ENCODE results near the gene FSIP2. TPM values are rescaled to one million over a fixed set of nuclear protein-coding genes. Genes with fewer than 3 reads are reported as not detected.

Gene FSIP2
- total and polyA plus RNA-seq, 2 donors (not counting 3 experiments of a cell fraction or from before 2014, with no cell fraction given) = 0.04 to 0.24 TPM

DNA sequence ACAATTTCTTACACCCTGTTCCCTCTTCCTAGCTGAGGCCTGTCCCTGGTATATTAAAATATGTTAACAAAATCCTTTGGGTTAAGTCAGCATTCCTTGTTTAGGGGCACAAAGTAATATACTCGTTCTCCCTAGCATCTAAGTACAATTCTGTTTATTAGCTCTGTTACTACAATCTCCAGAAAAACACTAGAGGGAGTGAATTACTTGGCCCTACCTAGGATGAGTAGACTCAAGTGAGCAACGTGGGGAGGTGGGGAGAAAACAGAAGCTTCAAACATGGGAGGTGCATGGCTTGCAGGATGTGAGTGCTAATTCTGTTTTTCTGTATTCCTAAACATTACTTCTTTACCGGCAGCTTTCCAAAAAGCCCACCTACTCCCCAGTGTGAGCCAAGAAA lies 89.7 kb downstream of the FSIP2 start:
- Histone ChIP-seq H3K36me3 (ENCODE audit: control insufficient read depth in 2 of 2, extremely low read depth in 1 of 2, insufficient read depth in 2 of 2, low read length in 2 of 2) (no peaks in the 10 kb centered on the region), H3K79me2 (ENCODE audit: control insufficient read depth, insufficient read depth, low read length) (no peaks in the 10 kb centered on the region), H3K9me1 (replicated peaks; ENCODE audit: control insufficient read depth, extremely low read depth, insufficient read depth, low read length) (no peaks in the 10 kb centered on the region), H3K9me3 (replicated peaks; ENCODE audit: control insufficient read depth, insufficient read depth, low read length) (no peaks in the 10 kb centered on the region), H3K9ac (replicated peaks; ENCODE audit: extremely low read depth, insufficient read depth, low read length) (no peak overlapping the region), H3K4me1 (ENCODE audit: control insufficient read depth, extremely low read depth, insufficient read depth, low read length) (no peaks in the 10 kb centered on the region), H3K4me2 (ENCODE audit: insufficient read depth, low read length) (no peak overlapping the region), H2AFZ (ENCODE audit: low read depth, low read length) (no peak overlapping the region), H3K27ac (ENCODE audit: insufficient read depth, low read depth, low read length) (no peak overlapping the region), H4K20me1 (replicated peaks; ENCODE audit: control insufficient read depth, extremely low read depth, insufficient read depth, low read length) (no peaks in the 10 kb centered on the region), H3K4me3 (replicated peaks in 1 of 3; ENCODE audit: insufficient read depth in 1 of 3, low read depth in 1 of 3, low read length in 3 of 3) (no peak overlapping the region), H3K27me3 (ENCODE audit: control insufficient read depth in 2 of 2, insufficient read depth in 2 of 2, low read length in 2 of 2) (no peaks in the 10 kb centered on the region)
- TF ChIP-seq, protein P1, sequence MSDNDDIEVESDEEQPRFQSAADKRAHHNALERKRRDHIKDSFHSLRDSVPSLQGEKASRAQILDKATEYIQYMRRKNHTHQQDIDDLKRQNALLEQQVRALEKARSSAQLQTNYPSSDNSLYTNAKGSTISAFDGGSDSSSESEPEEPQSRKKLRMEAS (IDR thresholded peaks at IDR 0.05; ENCODE audit: insufficient read depth, insufficient read length) = no peak
- no peak for TF ChIP-seq POLR2AphosphoS5 (IDR thresholded peaks at IDR 0.05; ENCODE audit: insufficient read depth, low read depth, low read length)
- TF ChIP-seq, protein P2, sequence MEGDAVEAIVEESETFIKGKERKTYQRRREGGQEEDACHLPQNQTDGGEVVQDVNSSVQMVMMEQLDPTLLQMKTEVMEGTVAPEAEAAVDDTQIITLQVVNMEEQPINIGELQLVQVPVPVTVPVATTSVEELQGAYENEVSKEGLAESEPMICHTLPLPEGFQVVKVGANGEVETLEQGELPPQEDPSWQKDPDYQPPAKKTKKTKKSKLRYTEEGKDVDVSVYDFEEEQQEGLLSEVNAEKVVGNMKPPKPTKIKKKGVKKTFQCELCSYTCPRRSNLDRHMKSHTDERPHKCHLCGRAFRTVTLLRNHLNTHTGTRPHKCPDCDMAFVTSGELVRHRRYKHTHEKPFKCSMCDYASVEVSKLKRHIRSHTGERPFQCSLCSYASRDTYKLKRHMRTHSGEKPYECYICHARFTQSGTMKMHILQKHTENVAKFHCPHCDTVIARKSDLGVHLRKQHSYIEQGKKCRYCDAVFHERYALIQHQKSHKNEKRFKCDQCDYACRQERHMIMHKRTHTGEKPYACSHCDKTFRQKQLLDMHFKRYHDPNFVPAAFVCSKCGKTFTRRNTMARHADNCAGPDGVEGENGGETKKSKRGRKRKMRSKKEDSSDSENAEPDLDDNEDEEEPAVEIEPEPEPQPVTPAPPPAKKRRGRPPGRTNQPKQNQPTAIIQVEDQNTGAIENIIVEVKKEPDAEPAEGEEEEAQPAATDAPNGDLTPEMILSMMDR (IDR thresholded peaks at IDR 0.05; ENCODE audit: extremely low read depth in 1 of 2, insufficient read depth in 1 of 2, low read depth in 1 of 2, low read length in 2 of 2) = no peak
- no peak for TF ChIP-seq GATA2 (IDR thresholded peaks at IDR 0.05; ENCODE audit: insufficient read depth, insufficient read length, low read depth, low read length)
- TF ChIP-seq JUN (IDR thresholded peaks at IDR 0.05; ENCODE audit: borderline replicate concordance, insufficient read depth, insufficient read length, low read depth) = no peak
- TF ChIP-seq MYC (IDR thresholded peaks at IDR 0.05; ENCODE audit: low read depth, low read length) = no peak
- no peak for TF ChIP-seq FOS (IDR thresholded peaks at IDR 0.05; ENCODE audit: borderline replicate concordance, insufficient read depth, low read length)
- TF ChIP-seq POLR2A (IDR thresholded peaks at IDR 0.05; ENCODE audit: low read depth, low read length) = no peak
- no peak for TF ChIP-seq EZH2 (IDR thresholded peaks at IDR 0.05; ENCODE audit: borderline replicate concordance, low read depth, low read length, severe bottlenecking)
- dilution Hi-C loops (cut with MboI; ENCODE audit: extremely low pct_ligation_motif_present, low sequenced_read_pairs) = no loop called here
- ChIA-PET POLR2A (no interaction called here), CTCF (no interaction called here)
- BruUV-seq (replicated peaks) = no TSS peak
- FAIRE-seq (no peak), DNase-seq (ENCODE audit: low read depth, low spot score) (no peak)
- intact Hi-C loops (cut with micrococcal nuclease) = no loop called here

Measured in endothelial cell of umbilical vein (primary cell).